ENCODE results near the gene TMEM187.

TMEM187 gene

GRCh38 chrX:153955228-153955732 lies 17.3 kb upstream of the TMEM187 start:
- DNase-seq, result no peak

- no peak for DNase-seq
Measured at GRCh38 chrX:153956044-153956907, 16.3 kb upstream of the TMEM187 start.

GRCh38 chrX:153957224-153957623 lies 15.3 kb upstream of the TMEM187 start:
- DNase-seq, result no peak

- DNase-seq, result no peak
Measured at GRCh38 chrX:153958605-153959004, 13.9 kb upstream of the TMEM187 start.

- DNase-seq, result no peak
Measured at GRCh38 chrX:153959649-153960048, 12.9 kb upstream of the TMEM187 start.

DNA sequence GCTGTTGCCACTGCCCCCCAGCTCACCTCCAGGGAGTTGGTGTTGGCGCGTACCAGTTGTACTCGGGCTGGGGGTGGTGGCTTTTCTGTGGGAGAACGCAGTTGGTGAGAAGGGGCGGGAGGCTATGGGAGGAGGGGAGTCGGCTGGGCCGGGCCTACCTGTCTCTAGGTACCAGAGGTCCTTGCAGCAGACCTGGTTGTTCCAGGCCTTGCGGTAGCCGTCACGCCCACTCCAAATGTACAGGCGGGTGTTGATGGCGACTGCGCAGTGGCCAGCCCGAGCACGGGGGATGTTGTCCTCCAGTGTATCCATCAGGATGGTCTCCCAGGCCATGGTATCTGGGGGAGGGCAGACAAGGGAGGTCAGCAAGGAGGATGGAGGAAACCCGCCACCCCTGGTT lies 12.5 kb upstream of the TMEM187 start:
- no peak for DNase-seq

DNA sequence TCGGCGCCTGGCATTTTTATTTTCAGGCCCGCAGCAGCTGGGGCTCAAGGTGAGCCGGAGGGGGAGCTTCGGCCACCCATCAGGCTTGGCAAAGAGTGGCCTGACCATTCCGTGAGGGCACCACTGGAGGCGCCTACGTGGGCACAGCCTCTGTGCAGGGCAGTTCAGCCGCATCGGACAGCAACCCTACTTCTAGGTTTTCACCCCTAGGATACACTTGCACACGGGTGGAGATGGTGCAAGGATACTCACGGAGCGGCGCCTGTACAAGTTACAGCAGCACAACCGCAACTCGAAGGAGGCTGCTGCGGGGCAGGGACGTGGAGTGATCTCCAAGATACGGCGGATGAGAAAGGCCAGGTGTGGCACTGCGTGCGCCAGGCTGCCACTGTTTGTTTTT lies 11.8 kb upstream of the TMEM187 start:
- no peak for DNase-seq

DNA sequence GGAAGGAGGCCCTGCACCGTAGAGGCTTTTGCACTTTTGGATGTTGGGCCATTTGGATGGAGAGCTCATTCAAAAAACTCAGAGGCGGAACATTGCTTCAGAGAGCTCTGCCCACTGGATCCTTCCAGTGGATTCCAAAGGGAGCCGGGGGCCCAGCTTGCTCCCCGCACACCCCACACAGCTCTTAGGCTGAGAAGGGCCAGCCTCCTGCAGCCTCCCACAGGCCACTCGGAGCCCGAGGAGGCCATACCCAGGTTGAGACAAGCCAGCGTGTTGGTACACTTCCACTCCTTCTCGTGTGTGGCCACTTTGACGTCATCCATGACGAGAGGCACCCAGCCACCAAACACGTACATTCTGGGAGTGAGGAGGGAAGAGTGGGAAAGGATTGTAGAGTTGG lies 11.3 kb upstream of the TMEM187 start:
- no peak for DNase-seq

GRCh38 chrX:153963546-153963945 lies 9.0 kb upstream of the TMEM187 start:
- no peak for DNase-seq

- no peak for DNase-seq
Measured at GRCh38 chrX:153964105-153964504, 8.4 kb upstream of the TMEM187 start.

DNA sequence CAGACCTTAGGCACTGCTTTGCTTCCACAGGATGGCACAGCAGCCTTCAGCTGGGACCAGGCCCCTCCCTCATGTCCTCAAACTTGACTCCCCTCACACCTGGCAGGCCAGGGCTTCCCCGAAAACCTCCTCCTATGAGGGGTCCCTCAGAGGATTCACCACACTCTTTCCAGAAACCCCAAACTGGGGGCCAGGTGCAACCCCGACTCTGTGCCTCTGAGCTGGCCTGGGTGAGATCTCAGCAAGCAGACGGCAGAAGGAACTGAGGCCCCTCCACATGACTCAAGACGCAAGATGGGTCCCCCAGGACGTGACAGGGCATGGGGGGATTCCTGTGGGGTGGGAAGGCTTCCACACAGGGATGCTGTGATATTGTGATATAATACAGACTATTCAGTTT lies 7.1 kb upstream of the TMEM187 start:
- DNase-seq, result no peak

DNA sequence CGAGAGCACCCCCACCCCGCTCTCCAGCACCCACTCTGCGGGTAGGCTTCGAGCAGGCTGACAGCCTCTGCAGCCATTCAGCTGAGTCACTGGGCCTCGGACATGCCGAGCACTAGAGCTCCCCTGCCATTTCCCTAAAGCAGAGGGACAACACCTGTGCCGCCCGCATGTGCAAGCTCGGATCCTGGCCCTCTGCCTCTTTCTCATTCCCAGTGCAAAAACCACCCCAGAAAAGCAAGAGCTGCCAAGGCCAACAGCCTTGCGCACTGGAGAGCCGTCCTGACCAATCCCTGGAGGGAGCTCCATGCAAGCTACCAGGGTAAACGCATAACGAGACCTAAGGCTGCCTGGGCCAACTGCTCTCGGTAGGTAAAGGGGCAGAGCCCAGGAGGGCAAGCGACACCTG lies 6.3 kb upstream of the TMEM187 start:
- DNase-seq, result no peak

DNA sequence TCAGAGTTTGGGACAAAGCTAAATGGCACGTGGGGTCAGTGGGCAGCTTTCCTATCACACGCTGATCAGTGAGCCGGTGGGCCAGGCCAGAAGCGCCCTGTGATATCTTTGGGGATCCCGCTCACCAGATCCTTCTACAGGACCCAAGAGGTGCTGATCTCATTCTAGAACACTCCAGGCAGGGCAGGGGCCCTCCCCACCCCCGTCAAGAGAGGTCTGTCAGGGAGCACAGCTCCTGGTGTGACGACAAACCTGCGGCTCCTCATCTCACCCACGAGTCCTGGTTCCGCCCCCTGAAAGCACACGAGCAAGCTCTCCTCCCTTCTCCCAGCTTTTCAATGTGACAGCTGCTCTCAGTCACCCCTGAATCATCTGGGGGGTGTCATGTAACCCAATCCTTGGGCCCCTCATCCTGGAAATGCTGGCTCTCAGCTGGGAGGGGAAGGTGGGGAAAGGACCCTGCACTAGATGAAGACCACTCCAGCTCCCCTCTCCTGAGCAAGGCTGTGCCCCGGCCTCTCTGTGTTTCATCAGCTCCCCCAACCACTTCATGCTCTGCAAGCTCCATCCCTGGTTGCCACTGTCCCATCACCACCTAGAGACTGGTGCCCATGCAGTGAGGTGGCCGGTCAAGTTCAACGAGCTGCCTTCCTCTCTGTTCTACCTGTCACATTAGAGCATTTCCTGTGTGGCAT lies 5.6 kb upstream of the TMEM187 start:
- peak; percentile 49 for DNase-seq

DNA sequence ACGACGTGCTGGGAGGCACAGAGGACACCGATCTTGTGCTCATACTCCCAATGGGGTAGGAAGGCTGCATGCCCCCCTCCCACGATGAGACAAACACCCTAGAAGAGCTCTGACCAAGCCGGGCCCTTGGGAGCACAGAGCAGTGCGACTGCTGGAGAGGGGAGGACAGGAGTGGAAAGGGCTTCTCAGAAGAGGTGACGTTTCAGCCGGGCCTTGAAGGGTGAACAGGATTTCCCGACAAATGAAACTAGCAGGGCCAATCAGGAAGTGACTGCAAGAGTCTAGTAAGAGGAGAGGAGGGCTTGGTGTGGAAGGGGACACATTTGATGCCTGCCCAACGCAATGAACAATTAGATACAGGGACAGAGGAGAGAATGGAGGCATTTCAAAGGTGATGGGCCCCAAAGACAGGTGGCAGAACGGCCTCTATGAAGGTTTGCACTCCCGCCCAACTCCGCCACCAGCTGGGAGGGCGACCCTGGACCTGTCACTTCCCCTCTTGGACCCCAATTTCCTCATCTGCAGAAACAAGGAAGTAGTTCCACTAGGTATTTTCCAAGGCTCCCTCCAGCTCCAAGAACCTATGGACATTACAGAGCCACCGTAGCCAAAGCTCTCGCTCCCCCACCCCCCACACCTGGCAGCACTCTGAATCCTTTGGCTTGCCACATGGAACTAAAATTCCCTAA lies 4.9 kb upstream of the TMEM187 start:
- DNase-seq, result no peak

DNA sequence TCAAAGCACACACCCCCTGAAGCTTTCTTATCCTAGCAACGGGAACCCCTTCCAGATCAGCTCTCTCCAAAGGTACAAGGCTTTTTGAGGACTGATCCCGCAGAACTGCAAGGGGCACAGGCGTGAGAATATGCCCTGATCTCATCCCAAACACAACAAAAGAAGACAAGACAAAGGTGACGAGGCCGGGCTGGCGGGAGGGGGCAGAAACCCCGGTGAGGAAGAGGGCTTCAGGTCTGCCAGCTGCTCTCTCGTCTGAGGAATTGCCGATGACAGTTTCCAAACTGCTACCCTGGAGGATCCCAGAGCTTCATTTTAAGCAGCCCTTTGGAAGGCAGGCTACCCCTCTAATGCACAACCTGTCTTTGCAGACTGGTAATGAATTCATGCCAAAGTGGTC lies 4.3 kb upstream of the TMEM187 start:
- DNase-seq, result no peak

- DNase-seq, result no peak
Measured at GRCh38 chrX:153968754-153969124, 3.8 kb upstream of the TMEM187 start.

DNA sequence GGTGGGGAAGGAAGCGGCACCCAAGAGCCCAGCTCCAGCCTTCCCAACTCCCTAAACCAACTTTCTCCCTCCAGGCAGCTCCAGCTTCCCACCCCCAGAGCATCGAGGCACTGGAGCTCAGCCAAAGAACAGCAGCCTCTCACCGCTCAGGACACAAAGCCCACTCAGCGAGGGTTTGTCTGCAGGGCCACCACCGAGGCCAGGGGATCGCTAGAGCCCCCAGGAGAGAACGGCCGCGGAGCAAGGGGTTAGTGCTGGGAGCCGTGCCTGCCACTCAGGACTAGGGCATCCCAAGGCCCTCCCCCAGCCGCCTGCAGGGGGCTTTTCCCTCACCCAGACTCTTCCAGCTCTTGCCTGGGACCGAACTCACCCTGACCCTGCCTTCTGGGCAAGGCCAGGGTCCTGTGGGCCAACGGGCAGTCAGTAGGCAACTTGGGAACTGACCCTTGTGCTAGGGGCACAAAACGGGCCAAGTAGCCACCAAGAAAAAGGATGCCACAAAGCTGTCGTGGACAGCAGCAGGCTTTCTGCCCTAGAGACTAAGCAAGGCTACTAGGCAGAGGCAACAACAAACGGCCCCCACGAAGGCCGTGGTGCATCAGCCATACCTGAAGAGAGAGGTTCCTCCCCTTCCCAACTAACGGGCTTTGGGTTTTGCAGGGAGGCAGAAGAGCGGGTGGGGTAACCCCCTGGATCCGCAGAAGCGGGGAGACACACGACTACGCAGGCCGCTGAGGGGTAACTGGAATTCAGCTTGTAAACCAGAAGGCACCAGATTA lies 3.2 kb upstream of the TMEM187 start:
- no peak for DNase-seq

GRCh38 chrX:153969904-153970356 lies 2.6 kb upstream of the TMEM187 start:
- DNase-seq, result no peak

DNA sequence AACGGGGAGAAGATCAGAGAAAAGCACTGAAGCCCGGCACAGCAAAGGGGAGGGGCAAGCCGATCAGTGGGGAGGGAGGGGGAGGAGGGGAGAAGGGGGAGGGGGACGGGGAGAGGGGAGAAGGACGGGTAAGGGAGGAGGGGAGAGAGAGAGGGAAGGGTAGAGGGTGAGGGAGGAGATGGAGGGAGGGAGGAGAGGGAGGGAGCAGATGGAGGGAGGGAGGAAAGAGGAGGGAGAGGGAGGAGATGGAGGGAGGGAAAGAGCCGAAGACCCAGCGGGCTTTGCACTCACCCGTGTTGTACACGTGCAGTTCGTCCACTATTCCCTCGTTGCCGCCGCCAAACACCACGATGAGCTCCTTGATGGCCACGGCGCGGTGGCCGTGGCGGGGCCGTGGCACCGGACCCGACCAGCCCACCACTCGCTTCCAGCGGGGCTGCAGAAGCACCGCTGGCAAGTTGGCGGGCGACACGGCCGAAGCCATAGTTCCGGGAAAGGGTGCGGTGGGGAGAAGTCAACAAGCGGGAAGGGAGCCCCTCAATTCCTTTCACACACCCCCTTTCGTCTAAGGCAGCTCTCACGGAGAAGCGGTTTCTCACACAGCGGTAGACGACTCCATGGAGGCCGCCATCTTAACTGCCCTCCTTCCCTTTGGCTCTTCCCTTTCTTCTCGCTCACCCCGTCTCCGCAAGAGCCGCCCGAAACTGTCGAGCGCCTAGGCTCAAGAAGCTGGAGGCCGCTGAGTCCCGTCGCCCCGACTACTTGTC lies 2.0 kb upstream of the TMEM187 start:
- DNase-seq, result no peak

DNA sequence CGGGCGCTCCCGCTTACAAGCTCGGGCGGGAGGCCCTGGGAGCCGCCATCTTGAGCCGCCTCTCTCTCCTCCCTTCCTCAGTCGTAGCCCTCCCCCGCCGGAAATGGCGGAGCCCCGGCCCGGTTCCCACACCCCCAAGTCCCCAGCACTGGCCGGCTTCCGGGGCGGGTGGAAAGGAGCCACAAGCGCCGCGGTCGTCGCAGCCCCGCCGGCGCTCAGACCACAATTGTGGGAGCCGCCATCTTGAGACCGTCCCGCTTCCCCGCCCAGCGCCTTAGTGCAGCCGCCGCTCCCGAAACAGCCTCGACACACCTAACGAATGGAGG lies 1.5 kb upstream of the TMEM187 start:
- DNase-seq, result peak; percentile 78

GRCh38 chrX:153971450-153972367 lies 845 bp upstream of the TMEM187 start, which contains the start of gene HCFC1:
HCFC1 (minus strand) TSS chrX:153971818; CDS start chrX:153970840, 978 bp downstream.
- DNase-seq, result peak; percentile 84
